CD4-positive, alpha-beta T cell treated with Interleukin-6 for 4 hours (primary cell): Measurements from ENCODE around the gene SGCA.

Experiments
- DNase-seq: peaks from one replicate; pipeline ENCODE4 v3.0.0-alpha.2; 2020; ENCODE audit warnings: mixed read lengths

The SGCA gene

GRCh38 chr17:50168319-50168718 lies 2.5 kb downstream of the SGCA start:
- DNase-seq = no peak

- DNase-seq = peak; percentile 68
These were observed 3.4 kb downstream of the SGCA start for GRCh38 chr17:50169121-50169764.

GRCh38 chr17:50169881-50170459 lies 4.2 kb downstream of the SGCA start:
- no peak for DNase-seq

- DNase-seq = no peak
These were observed 5.0 kb downstream of the SGCA start for GRCh38 chr17:50170662-50171370.

- DNase-seq = no peak
These were observed 5.7 kb downstream of the SGCA start for GRCh38 chr17:50171371-50172071.

GRCh38 chr17:50172130-50172529 lies 6.3 kb downstream of the SGCA start:
- DNase-seq = no peak

GRCh38 chr17:50172936-50173334 lies 7.1 kb downstream of the SGCA start:
- DNase-seq = no peak

GRCh38 chr17:50173335-50173941 lies 7.6 kb downstream of the SGCA start:
- no peak for DNase-seq

GRCh38 chr17:50174444-50174843 lies 8.6 kb downstream of the SGCA start:
- DNase-seq = no peak

- DNase-seq = no peak
These were observed 9.4 kb downstream of the SGCA start for GRCh38 chr17:50175035-50175807.

- DNase-seq = no peak
These were observed 11.0 kb downstream of the SGCA start for GRCh38 chr17:50176559-50177357.

GRCh38 chr17:50177476-50177875 lies 11.7 kb downstream of the SGCA start:
- no peak for DNase-seq

GRCh38 chr17:50177983-50178834 lies 12.4 kb downstream of the SGCA start:
- DNase-seq = peak; percentile 65

- no peak for DNase-seq
These were observed 14.3 kb downstream of the SGCA start for GRCh38 chr17:50180111-50180510.

- DNase-seq = no peak
These were observed 14.8 kb downstream of the SGCA start for GRCh38 chr17:50180620-50181019.

GRCh38 chr17:50181144-50181543 lies 15.3 kb downstream of the SGCA start:
- no peak for DNase-seq

GRCh38 chr17:50181591-50182560 lies 16.1 kb downstream of the SGCA start:
- no peak for DNase-seq

- no peak for DNase-seq
These were observed 17.1 kb downstream of the SGCA start for GRCh38 chr17:50182783-50183420.
